H1 (cell line): ENCODE data around the gene PPP2R3A. TPM values are rescaled to one million over a fixed set of nuclear protein-coding genes. Genes with fewer than 3 reads are reported as not detected.

ENCODE experiments used
- CTCF ChIA-PET: fragments of 300-600 bp; sonication (Branson Sonifier 250); formaldehyde crosslinking; loops from one replicate; lab custom pipeline; 2021; ENCODE audit not compliant: partially characterized antibody; lab: Charles Lee
- POLR2A ChIA-PET: fragments of 300-600 bp; sonication (Branson Sonifier 250); formaldehyde crosslinking; loops from one replicate; lab custom pipeline; 2021; ENCODE audit warnings: inconsistent platforms; ENCODE audit not compliant: partially characterized antibody; lab: Charles Lee
- DNase-seq, 2 experiments: peaks; one replicate each; pipeline versions ENCODE4 v3.0.0 to v3.0.0-alpha.2; 2010 to 2022; ENCODE audit warnings: low spot score in 2 of 2, low read depth in 1 of 2, mixed read lengths in 1 of 2
- FAIRE-seq: peaks from 2 replicates; lab custom pipeline; 2011; peaks lifted over from hg19 to GRCh38; lab: Jason Lieb, UNC
- H2AFZ ChIP-seq: 2 replicates; pipeline ENCODE4 v1.8.1; 2012; ENCODE audit warnings: low read length, inconsistent platforms
- H2AK5ac ChIP-seq: 2 replicates; pipeline ENCODE4 v1.6.1; 2013; ENCODE audit warnings: low read depth, low read length
- H2BK120ac ChIP-seq: replicated peaks from 2 replicates; pipeline ENCODE3; 2013; ENCODE audit warnings: low read depth, low read length, inconsistent platforms
- H2BK12ac ChIP-seq: 2 replicates; pipeline ENCODE4 v1.6.1; 2013; ENCODE audit warnings: low read depth, low read length
- H2BK15ac ChIP-seq: 2 replicates; pipeline ENCODE4 v1.6.1; 2013; ENCODE audit warnings: low read length
- H2BK20ac ChIP-seq: 2 replicates; pipeline ENCODE4 v1.6.1; 2013; ENCODE audit warnings: low read length
- H2BK5ac ChIP-seq: 2 replicates; pipeline ENCODE4 v1.6.1; 2013; ENCODE audit warnings: low read depth, low read length
- H3K14ac ChIP-seq: 2 replicates; pipeline ENCODE4 v1.6.1; 2013; ENCODE audit warnings: inconsistent platforms; ENCODE audit not compliant: insufficient read length
- H3K18ac ChIP-seq: 2 replicates; pipeline ENCODE4 v1.6.1; 2013; ENCODE audit warnings: low read length; ENCODE audit errors: extremely low read depth
- H3K23ac ChIP-seq: 2 replicates; pipeline ENCODE4 v1.6.1; 2013; ENCODE audit warnings: inconsistent platforms; ENCODE audit not compliant: insufficient read length
- H3K23me2 ChIP-seq: 2 replicates; pipeline ENCODE4 v1.6.1; 2013; ENCODE audit warnings: low read depth, low read length
- H3K27ac ChIP-seq: 2 replicates; pipeline ENCODE4 v1.6.1; 2011; ENCODE audit warnings: low read depth, low read length, inconsistent platforms
- H3K27me3 ChIP-seq, 4 experiments: replicated peaks in 1 of 4; 1 replicate in 1 of 4; 2 replicates in 3 of 4; pipeline versions ENCODE4 v1.6.1 to v1.8.1; 2011 to 2013; ENCODE audit warnings: low read length in 3 of 4, mild to moderate bottlenecking in 3 of 4, inconsistent platforms in 2 of 4, mixed read lengths in 2 of 4, moderate library complexity in 1 of 4; ENCODE audit not compliant: control insufficient read depth in 3 of 4, insufficient read depth in 3 of 4; ENCODE audit errors: extremely low read depth in 1 of 4
- H3K36me3 ChIP-seq, 4 experiments: 2 replicates each; pipeline versions ENCODE4 v1.6.1 to v1.8.1; 2011 to 2013; ENCODE audit warnings: mild to moderate bottlenecking in 4 of 4, low read length in 3 of 4, moderate library complexity in 2 of 4, control low read depth in 1 of 4, inconsistent platforms in 1 of 4; ENCODE audit not compliant: insufficient read depth in 4 of 4, control insufficient read depth in 2 of 4
- H3K4ac ChIP-seq: replicated peaks from 2 replicates; pipeline ENCODE3; 2013; ENCODE audit warnings: low read length, low read depth, mixed read lengths, inconsistent platforms; ENCODE audit not compliant: insufficient read length
- H3K4me1 ChIP-seq, 4 experiments: replicated peaks in 1 of 4; 1 replicate in 1 of 4; 2 replicates in 3 of 4; pipeline versions ENCODE4 v1.6.1 to v1.8.1; 2011 to 2013; ENCODE audit warnings: low read length in 3 of 4, inconsistent platforms in 2 of 4, mixed read lengths in 1 of 4; ENCODE audit not compliant: insufficient read depth in 4 of 4, control insufficient read depth in 3 of 4
- H3K4me2 ChIP-seq, 2 experiments: 2 replicates each; pipeline versions ENCODE4 v1.6.1 to v1.8.1; 2011 to 2013; ENCODE audit warnings: low read depth in 2 of 2, low read length in 2 of 2, control low read depth in 1 of 2, inconsistent platforms in 1 of 2, mild to moderate bottlenecking in 1 of 2; ENCODE audit not compliant: insufficient read depth in 1 of 2
- H3K4me3 ChIP-seq, 4 experiments: fragments of 200-600, 300-600 bp in 1 of 4; sonication (generic), shearing (Covaris generic), sonication (Bioruptor Twin) in 1 of 4; 2 replicates each; pipeline versions ENCODE4 v1.5.1 to v1.8.1; 2011 to 2016; ENCODE audit warnings: low read length in 4 of 4, low read depth in 3 of 4, control low read depth in 2 of 4, inconsistent platforms in 2 of 4, mild to moderate bottlenecking in 2 of 4, mixed read lengths in 1 of 4, moderate library complexity in 1 of 4; ENCODE audit not compliant: insufficient read depth in 2 of 4; ENCODE audit errors: extremely low read depth in 1 of 4
- H3K56ac ChIP-seq: replicated peaks from 2 replicates; pipeline ENCODE3; 2013; ENCODE audit warnings: low read depth, mild to moderate bottlenecking, mixed read lengths, low read length, inconsistent platforms; ENCODE audit not compliant: insufficient read length
- H3K79me1 ChIP-seq: 2 replicates; pipeline ENCODE4 v1.6.1; 2013; ENCODE audit warnings: low read depth, low read length, control low read depth
- H3K79me2 ChIP-seq, 2 experiments: 2 replicates each; pipeline versions ENCODE4 v1.6.1 to v1.8.1; 2012 to 2013; ENCODE audit warnings: low read length in 2 of 2, mild to moderate bottlenecking in 2 of 2, inconsistent platforms in 1 of 2; ENCODE audit not compliant: insufficient read depth in 2 of 2, control insufficient read depth in 1 of 2
- H3K9ac ChIP-seq, 4 experiments: replicated peaks in 1 of 4; 1 replicate in 1 of 4; 2 replicates in 3 of 4; pipeline versions ENCODE4 v1.6.1 to v1.8.1; 2011 to 2013; ENCODE audit warnings: low read depth in 3 of 4, low read length in 3 of 4, control low read depth in 2 of 4, mild to moderate bottlenecking in 2 of 4, moderate library complexity in 2 of 4, inconsistent platforms in 1 of 4; ENCODE audit errors: extremely low read depth in 1 of 4
- H3K9me3 ChIP-seq, 2 experiments: 2 replicates each; pipeline versions ENCODE4 v1.6.1 to v1.8.1; 2012 to 2013; ENCODE audit warnings: mild to moderate bottlenecking in 2 of 2, moderate library complexity in 2 of 2, control low read depth in 1 of 2, inconsistent platforms in 1 of 2, low read depth in 1 of 2, low read length in 1 of 2, mixed read lengths in 1 of 2; ENCODE audit not compliant: insufficient read depth in 2 of 2
- H4K20me1 ChIP-seq, 2 experiments: replicated peaks in 1 of 2; 2 replicates each; pipeline versions ENCODE3 to v1.8.1; 2011 to 2013; ENCODE audit warnings: inconsistent platforms in 2 of 2, low read length in 2 of 2, mild to moderate bottlenecking in 1 of 2; ENCODE audit not compliant: insufficient read depth in 2 of 2, control insufficient read depth in 1 of 2
- H4K5ac ChIP-seq: 2 replicates; pipeline ENCODE4 v1.6.1; 2013; ENCODE audit warnings: low read length, low read depth, mixed read lengths, inconsistent platforms; ENCODE audit not compliant: insufficient read length
- H4K8ac ChIP-seq: 2 replicates; pipeline ENCODE4 v1.8.0; 2013; ENCODE audit warnings: mild to moderate bottlenecking, moderate library complexity, low read length, inconsistent platforms; ENCODE audit not compliant: insufficient read depth; ENCODE audit errors: extremely low read depth
- H4K91ac ChIP-seq: replicated peaks from 2 replicates; pipeline ENCODE3; 2013; ENCODE audit warnings: low read length, mixed read lengths, inconsistent platforms; ENCODE audit not compliant: insufficient read length
- ASH2L ChIP-seq: fragments of 200-600, 300-600 bp; sonication (generic); IDR thresholded peaks from one replicate; pipeline ENCODE4 v1.7.1; 2017; ENCODE audit warnings: low read length
- GABPA ChIP-seq: IDR thresholded peaks from 2 replicates; pipeline ENCODE4 v1.6.1; 2011; ENCODE audit warnings: mild to moderate bottlenecking, low read length, moderate library complexity, borderline replicate concordance; ENCODE audit not compliant: insufficient read depth
- HDAC2 ChIP-seq, 2 experiments: fragments of 300-600 bp in 1 of 2; sonication (generic) in 1 of 2; IDR thresholded peaks; 2 replicates each; pipeline ENCODE4 v1.6.1; 2011 to 2012; ENCODE audit warnings: low read depth in 2 of 2, low read length in 2 of 2, mild to moderate bottlenecking in 2 of 2, moderate library complexity in 2 of 2, borderline replicate concordance in 1 of 2, inconsistent platforms in 1 of 2
- NANOG ChIP-seq: IDR thresholded peaks from 2 replicates; pipeline ENCODE4 v1.6.1; 2011; ENCODE audit warnings: low read length, low read depth, mild to moderate bottlenecking, inconsistent platforms; ENCODE audit not compliant: insufficient read depth, poor library complexity, severe bottlenecking
- PHF8 ChIP-seq: fragments of 200-600 bp; sonication (generic); conservative IDR thresholded peaks from 2 replicates; pipeline ENCODE4 v1.7.1; 2012; ENCODE audit warnings: low read depth, mild to moderate bottlenecking, inconsistent platforms, low read length, moderate library complexity
- POLR2AphosphoS5 ChIP-seq: IDR thresholded peaks from 2 replicates; pipeline ENCODE4 v1.6.1; 2011; ENCODE audit warnings: low read depth, low read length
- POU5F1 ChIP-seq: IDR thresholded peaks from 2 replicates; pipeline ENCODE4 v1.6.1; 2011; ENCODE audit warnings: low read depth, mild to moderate bottlenecking, low read length, moderate library complexity
- RNF2 ChIP-seq: fragments of 200-900, 300-1000 bp; sonication (generic); IDR thresholded peaks from 2 replicates; pipeline ENCODE4 v1.7.1; 2016; ENCODE audit warnings: borderline replicate concordance, low read depth, mild to moderate bottlenecking, antibody characterized with exemption, low read length; ENCODE audit not compliant: poor library complexity, severe bottlenecking; ENCODE audit errors: missing control alignments
- SAP30 ChIP-seq: fragments of 300-600 bp; sonication (generic); IDR thresholded peaks from 2 replicates; pipeline ENCODE4 v1.7.1; 2012; ENCODE audit warnings: low read length, moderate library complexity, mild to moderate bottlenecking, inconsistent platforms; ENCODE audit not compliant: insufficient read depth, insufficient replicate concordance
- SIRT6 ChIP-seq: IDR thresholded peaks from one replicate; pipeline ENCODE4 v1.7.1; 2012; ENCODE audit warnings: low read length, inconsistent platforms
- TBP ChIP-seq: IDR thresholded peaks from 2 replicates; pipeline ENCODE4 v1.6.1; 2011; ENCODE audit warnings: low read depth, low read length, improper control_type of control experiment
- WGBS, 2 experiments: shearing (Covaris generic) in 1 of 2; methylation state at CpG; one replicate each; pipeline versions ENCODE4 v1.1.6 to v1.1.7; 2013 to 2015; ENCODE audit warnings: low lambda C conversion rate in 2 of 2, mixed read lengths in 2 of 2, inconsistent platforms in 1 of 2, low coverage in 1 of 2, missing lambda C conversion rate in 1 of 2; ENCODE audit not compliant: insufficient replicate concordance in 2 of 2, insufficient coverage in 1 of 2, insufficient read length in 1 of 2; ENCODE audit errors: extremely low coverage in 1 of 2, missing lambda C conversion rate in 1 of 2; 5-methylcytosine and 5-hydroxymethylcytosine counted together
- polyA plus RNA-seq, 7 experiments: library from polyadenylated mRNA; depleted of rRNA in 3 of 7; stranded (reverse) in 5 of 7; unstranded in 2 of 7; fragments of >200 nt in 5 of 7; fragments of 200-250 nt in 2 of 7; gene quantifications; 1 replicate in 5 of 7; 2 replicates in 1 of 7; 4 replicates in 1 of 7; pipeline versions ENCODE4 v1.2.1 to v1.2.3, GENCODE V29; 2011 to 2013; ENCODE audit warnings: missing spikeins in 2 of 7, mixed read lengths in 2 of 7
- total RNA-seq: library from RNA; stranded (reverse); fragmentation: NEBNext Ultra II Directional; extraction: Animal tissue kit (Norgen Biotek cat#: 25700); gene quantifications from 2 replicates; pipeline ENCODE4 v1.2.1, GENCODE V29; 2021

Gene PPP2R3A
- total and polyA plus RNA-seq, 2 of the 8 experiments (the other 6 are each of a cell fraction or from before 2014, with no cell fraction given) = 4.1 to 15.2 TPM

DNA sequence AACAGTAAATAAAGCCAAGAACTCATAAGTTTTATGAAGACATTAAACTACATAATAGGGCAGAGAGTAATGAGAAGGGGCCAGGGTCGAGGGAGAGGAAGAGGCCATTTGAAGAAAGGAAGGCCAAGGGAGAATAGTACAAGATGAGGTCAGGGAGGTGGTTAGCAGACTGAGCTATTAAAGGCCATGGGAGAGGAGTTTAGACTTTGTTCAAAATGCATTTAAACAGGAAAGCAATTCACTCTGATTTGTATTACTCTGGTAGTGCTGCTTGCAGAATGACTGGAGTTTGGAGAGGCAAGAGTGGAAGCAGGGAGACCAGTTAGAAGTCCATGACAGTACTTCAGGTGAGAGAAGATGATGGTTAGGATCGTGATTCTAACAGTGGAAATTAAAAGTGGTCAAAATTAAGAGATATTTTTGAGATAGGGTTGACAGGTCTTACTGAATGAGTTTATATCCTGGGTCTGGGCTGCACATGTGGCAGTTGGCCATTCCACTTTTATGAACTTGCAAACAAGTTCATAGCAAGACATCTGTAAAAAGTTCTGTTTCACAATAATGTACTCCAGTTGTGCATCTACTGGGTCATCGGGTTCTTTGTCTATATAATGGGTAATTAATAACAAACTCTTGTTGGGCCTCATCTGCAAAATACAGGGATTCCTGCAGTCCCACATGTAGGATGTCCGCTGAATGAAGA is 16.3 kb downstream of the PPP2R3A start:
- no peak overlapping the region for H2BK20ac ChIP-seq
- 84% methylated on average over 4 of the region's 4 CpGs; no CpG with 5 or more reads in 1 of the 2 experiments for WGBS, 2 experiments
- H3K9ac ChIP-seq = no peak overlapping the region
- no peak overlapping the region for H2BK12ac ChIP-seq
- no peak overlapping the region for H3K56ac ChIP-seq
- no peak overlapping the region for H2BK5ac ChIP-seq
- H2BK120ac ChIP-seq = no peak overlapping the region
- H4K8ac ChIP-seq = no peak overlapping the region
- DNase-seq = no peak
- H3K18ac ChIP-seq = no peak overlapping the region
- peaks cover 2% of the 10 kb centered on the region; the same call in 1 of the 2 replicates for H3K23me2 ChIP-seq
- H3K79me1 ChIP-seq = peaks cover 6% of the 10 kb centered on the region; the same call in 1 of the 2 replicates
- ChIA-PET CTCF (interaction anchor here (1.9 kb wide), 1 partner anchor 13 kb away, joined by 6 read pairs; no protein-coding TSS in a partner anchor), POLR2A (no interaction called here)
- no peak overlapping the region for H3K4ac ChIP-seq
- H3K4me3 ChIP-seq = no peak overlapping the region
- no peaks in the 10 kb centered on the region for H3K27me3 ChIP-seq
- H3K4me1 ChIP-seq = no peaks in the 10 kb centered on the region
- H2AFZ ChIP-seq = no peak overlapping the region
- no peak overlapping the region for H4K91ac ChIP-seq
- FAIRE-seq = no peak
- no peak overlapping the region for H3K4me2 ChIP-seq
- no peaks in the 10 kb centered on the region for H3K36me3 ChIP-seq
- no peak overlapping the region for H4K5ac ChIP-seq
- no peaks in the 10 kb centered on the region for H3K9me3 ChIP-seq
- TF ChIP-seq SIRT6 = no peak
- TF ChIP-seq NANOG = no peak
- no peak for TF ChIP-seq GABPA
- TF ChIP-seq SAP30 = no peak
- no peak for TF ChIP-seq PHF8
- TF ChIP-seq POU5F1 = no peak
- no peak for TF ChIP-seq ASH2L
- TF ChIP-seq TBP = no peak
- TF ChIP-seq HDAC2 (IDR thresholded peaks at IDR 0.05; ENCODE audit: borderline replicate concordance in 1 of 2, low read depth in 2 of 2, low read length in 2 of 2) = no peak
- no peak for TF ChIP-seq POLR2AphosphoS5
- no peak for TF ChIP-seq RNF2
- no peak overlapping the region for H2BK15ac ChIP-seq
- H3K79me2 ChIP-seq = peaks cover 0 to 11% of the 10 kb centered on the region in 2 experiments; a peak in 2 of 4 replicates
- H3K27ac ChIP-seq = no peak overlapping the region
- no peak overlapping the region for H3K14ac ChIP-seq
- peaks cover 0 to 3% of the 10 kb centered on the region in 2 experiments for H4K20me1 ChIP-seq
- H3K23ac ChIP-seq = no peak overlapping the region
- no peak overlapping the region for H2AK5ac ChIP-seq
